Lung (tissue), 12 donors: Measurements from ENCODE around the gene TRPM3. TPM values are rescaled to one million over a fixed set of nuclear protein-coding genes. Genes with fewer than 3 reads are reported as not detected.

Experiments
- ATAC-seq: fragments of 200-7000 bp; cut with Tn5 transposase; one replicate; pipeline ENCODE4 v1.9.1; 2020; ENCODE audit warnings: moderate number of reproducible peaks; ENCODE audit not compliant: insufficient read depth, low FRiP score
- DNase-seq, 3 donors: peaks; one replicate each; pipeline ENCODE4 v3.0.0-alpha.2; 2013 to 2017
- H3K27ac ChIP-seq, 2 donors: one replicate each; pipeline ENCODE4 v1.5.1; 2013; ENCODE audit warnings: mild to moderate bottlenecking in 2 of 2, moderate library complexity in 2 of 2, control low read depth in 1 of 2, inconsistent platforms in 1 of 2, low read depth in 1 of 2, low read length in 1 of 2
- H3K27me3 ChIP-seq, 3 donors: one replicate each; pipeline ENCODE4 v1.5.1; 2013; ENCODE audit warnings: low read length in 2 of 3; ENCODE audit not compliant: control insufficient read depth in 3 of 3, insufficient read depth in 3 of 3
- H3K36me3 ChIP-seq, 4 donors: one replicate each; pipeline ENCODE4 v1.5.1; 2013; ENCODE audit warnings: low read length in 4 of 4, mild to moderate bottlenecking in 1 of 4, moderate library complexity in 1 of 4; ENCODE audit not compliant: control insufficient read depth in 4 of 4, insufficient read depth in 4 of 4
- H3K4me1 ChIP-seq, 5 donors: one replicate each; pipeline ENCODE4 v1.5.1; 2013; ENCODE audit warnings: low read length in 5 of 5, mild to moderate bottlenecking in 2 of 5, moderate library complexity in 1 of 5; ENCODE audit not compliant: control insufficient read depth in 5 of 5, insufficient read depth in 5 of 5
- H3K4me3 ChIP-seq: one replicate; pipeline ENCODE4 v1.5.1; 2013; ENCODE audit warnings: mild to moderate bottlenecking, control low read depth, moderate library complexity
- H3K9ac ChIP-seq, 2 donors: one replicate each; pipeline ENCODE4 v1.5.1; 2013; ENCODE audit warnings: low read length in 2 of 2, control low read depth in 1 of 2; ENCODE audit not compliant: insufficient read depth in 1 of 2
- H3K9me3 ChIP-seq, 4 donors: one replicate each; pipeline ENCODE4 v1.5.1; 2013; ENCODE audit warnings: low read length in 3 of 4, mild to moderate bottlenecking in 1 of 4, moderate library complexity in 1 of 4; ENCODE audit not compliant: control insufficient read depth in 4 of 4, insufficient read depth in 3 of 4
- WGBS, 2 donors: extraction: QIAGEN DNeasy Blood & Tissue Kit; methylation state at CpG; one replicate each; pipeline ENCODE4 v1.1.7; 2013; 5-methylcytosine and 5-hydroxymethylcytosine counted together
- polyA plus RNA-seq, 2 donors: library from polyadenylated mRNA; stranded (reverse); fragments of 200-250 nt; gene quantifications; one replicate each; pipeline ENCODE4 v1.2.1, GENCODE V29; 2013
- total RNA-seq, 2 donors: library from RNA; depleted of rRNA in 1 of 2; stranded (reverse); fragments of >200 nt in 1 of 2; gene quantifications; one replicate each; pipeline ENCODE4 v1.2.1, GENCODE V29; 2014 to 2021
- TF ChIP-seq, protein P1 (sequence below): IDR thresholded peaks from 2 replicates; pipeline ENCODE4 v1.5.1; 2012; ENCODE audit warnings: mild to moderate bottlenecking; ENCODE audit errors: control extremely low read depth, extremely low read depth
- donor health status: control.
- donor health status: control.
- donor health status: Bipolar disorder and iron deficiency.
- donor health status: healthy.
- donor health status: DM: yes; HTN: yes; CAD: no.

TRPM3 gene
- total and polyA plus RNA-seq, 4 donors: 0.02 to 1.4 (median 0.49) TPM; not detected in 1

DNA sequence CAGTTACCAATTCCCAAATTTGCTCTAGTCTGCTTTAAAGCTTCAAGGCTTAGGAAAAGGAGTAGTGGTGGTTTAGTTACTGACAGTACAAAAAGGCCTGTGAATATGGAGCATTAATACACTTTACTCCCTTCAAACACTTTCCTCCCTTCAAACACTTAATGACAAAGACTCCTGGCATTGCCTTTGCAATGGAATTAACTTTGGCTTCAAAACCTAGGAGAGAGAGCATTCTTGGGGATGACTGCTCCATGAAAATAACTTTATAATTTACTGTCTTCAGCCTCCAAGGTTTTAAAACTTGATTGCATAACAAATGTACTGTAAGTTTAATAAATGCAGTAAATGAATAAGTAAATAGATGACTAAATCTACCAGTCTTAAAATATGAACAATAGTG is 185.6 kb downstream of the TRPM3 start:
- H3K27ac ChIP-seq: no peak overlapping the region
- no peak overlapping the region for H3K9ac ChIP-seq
- no peaks in the 10 kb centered on the region for H3K27me3 ChIP-seq
- H3K36me3 ChIP-seq: no peaks in the 10 kb centered on the region
- ATAC-seq (no peak), DNase-seq (no peak)
- H3K4me1 ChIP-seq: no peaks in the 10 kb centered on the region
- H3K4me3 ChIP-seq: no peak overlapping the region
- TF ChIP-seq, protein P1, sequence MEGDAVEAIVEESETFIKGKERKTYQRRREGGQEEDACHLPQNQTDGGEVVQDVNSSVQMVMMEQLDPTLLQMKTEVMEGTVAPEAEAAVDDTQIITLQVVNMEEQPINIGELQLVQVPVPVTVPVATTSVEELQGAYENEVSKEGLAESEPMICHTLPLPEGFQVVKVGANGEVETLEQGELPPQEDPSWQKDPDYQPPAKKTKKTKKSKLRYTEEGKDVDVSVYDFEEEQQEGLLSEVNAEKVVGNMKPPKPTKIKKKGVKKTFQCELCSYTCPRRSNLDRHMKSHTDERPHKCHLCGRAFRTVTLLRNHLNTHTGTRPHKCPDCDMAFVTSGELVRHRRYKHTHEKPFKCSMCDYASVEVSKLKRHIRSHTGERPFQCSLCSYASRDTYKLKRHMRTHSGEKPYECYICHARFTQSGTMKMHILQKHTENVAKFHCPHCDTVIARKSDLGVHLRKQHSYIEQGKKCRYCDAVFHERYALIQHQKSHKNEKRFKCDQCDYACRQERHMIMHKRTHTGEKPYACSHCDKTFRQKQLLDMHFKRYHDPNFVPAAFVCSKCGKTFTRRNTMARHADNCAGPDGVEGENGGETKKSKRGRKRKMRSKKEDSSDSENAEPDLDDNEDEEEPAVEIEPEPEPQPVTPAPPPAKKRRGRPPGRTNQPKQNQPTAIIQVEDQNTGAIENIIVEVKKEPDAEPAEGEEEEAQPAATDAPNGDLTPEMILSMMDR: no peak
- no peaks in the 10 kb centered on the region for H3K9me3 ChIP-seq

DNA sequence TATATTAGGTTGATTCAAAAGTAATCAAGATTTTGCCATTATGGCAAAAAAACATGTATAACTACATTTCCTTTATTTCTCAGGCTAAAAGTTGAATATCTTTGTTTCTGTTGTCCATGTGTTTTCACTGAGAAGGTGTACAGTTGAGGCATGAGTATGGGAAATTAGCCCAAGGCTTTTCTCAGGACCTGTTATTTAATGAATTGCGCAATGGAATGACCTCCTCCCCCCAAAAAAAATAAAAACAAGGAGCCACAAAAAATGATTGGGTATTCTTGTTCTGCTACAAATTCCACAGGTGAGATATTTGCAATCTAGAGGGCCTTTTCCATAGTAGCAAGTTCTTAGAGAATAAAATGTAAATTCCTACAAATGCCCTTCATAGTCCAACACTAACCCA is 186.8 kb downstream of the TRPM3 start:
- TF ChIP-seq, protein P1: no peak
- 86 to 93% methylated on average over 1 of the region's 1 CpG for WGBS, 2 donors
- ATAC-seq (no peak), DNase-seq (no peak)
- H3K4me1 ChIP-seq: no peaks in the 10 kb centered on the region
- H3K27me3 ChIP-seq: no peaks in the 10 kb centered on the region
- no peak overlapping the region for H3K27ac ChIP-seq
- no peak overlapping the region for H3K4me3 ChIP-seq
- no peak overlapping the region for H3K9ac ChIP-seq
- H3K9me3 ChIP-seq: no peaks in the 10 kb centered on the region
- H3K36me3 ChIP-seq: no peaks in the 10 kb centered on the region

DNA sequence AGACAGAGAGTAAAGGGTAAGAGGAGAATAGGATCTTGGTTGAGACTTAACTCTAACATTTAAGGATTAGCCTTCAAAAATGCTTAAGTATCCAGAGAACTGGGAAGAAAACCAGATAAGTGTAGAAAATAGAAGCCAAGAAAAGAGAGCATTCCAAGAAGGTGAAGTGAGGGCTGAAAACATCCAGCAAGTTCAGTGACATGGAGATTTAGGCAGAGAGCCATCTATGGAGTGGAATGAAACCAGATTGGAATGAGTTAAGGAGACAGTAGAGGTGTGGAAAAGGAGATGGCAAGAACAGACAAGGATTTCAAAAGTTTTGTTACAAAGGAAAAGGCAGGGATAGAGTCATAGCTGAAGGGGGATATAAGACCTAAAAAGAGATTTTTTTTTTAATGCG is 188.1 kb downstream of the TRPM3 start:
- no peak for ATAC-seq
- DNase-seq: no peak
- H3K27me3 ChIP-seq: no peaks in the 10 kb centered on the region
- no peaks in the 10 kb centered on the region for H3K9me3 ChIP-seq
- H3K9ac ChIP-seq: no peak overlapping the region
- no peak overlapping the region for H3K27ac ChIP-seq
- WGBS, 2 donors: 82 to 92% methylated on average over 1 of the region's 1 CpG
- H3K4me3 ChIP-seq: no peak overlapping the region
- H3K36me3 ChIP-seq: no peaks in the 10 kb centered on the region
- H3K4me1 ChIP-seq: no peaks in the 10 kb centered on the region
- TF ChIP-seq, protein P1: no peak

DNA sequence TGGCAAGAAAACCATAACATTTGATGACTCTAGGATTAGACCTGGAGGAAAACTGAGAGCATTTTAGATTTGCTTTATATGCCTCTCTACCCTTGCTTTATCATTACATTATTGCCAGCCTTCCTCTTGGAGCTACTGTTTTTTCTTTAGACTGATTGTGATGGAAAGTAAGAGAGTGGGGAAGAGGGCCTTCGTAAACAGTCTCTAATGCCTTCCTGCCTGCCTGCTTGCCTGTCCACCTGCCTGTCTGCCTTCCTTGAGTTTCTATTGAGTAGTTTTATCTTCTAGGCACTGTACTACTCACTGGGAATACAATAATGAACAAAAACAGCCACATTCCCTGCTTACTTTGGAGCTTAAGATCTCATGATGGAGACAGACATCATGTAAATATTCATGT is 189.3 kb downstream of the TRPM3 start:
- no peak overlapping the region for H3K27ac ChIP-seq
- H3K36me3 ChIP-seq: no peaks in the 10 kb centered on the region
- H3K27me3 ChIP-seq: no peaks in the 10 kb centered on the region
- ATAC-seq (no peak), DNase-seq (no peak)
- H3K4me3 ChIP-seq: no peak overlapping the region
- TF ChIP-seq, protein P1: no peak
- no peaks in the 10 kb centered on the region for H3K9me3 ChIP-seq
- H3K4me1 ChIP-seq: no peaks in the 10 kb centered on the region
- no peak overlapping the region for H3K9ac ChIP-seq
- WGBS, 2 donors: 77 to 90% methylated on average over 1 of the region's 1 CpG
